Tongue (tissue), 1 donor: ENCODE measurements around the gene KYAT1. TPM values are rescaled to one million over a fixed set of nuclear protein-coding genes. Genes with fewer than 3 reads are reported as not detected.

Experiments used
- total RNA-seq: library from RNA; depleted of rRNA; stranded (reverse); fragments of >200 nt; gene quantifications from one replicate; pipeline ENCODE4 v1.2.3, GENCODE V29; 2014

Gene KYAT1
- total RNA-seq, 1 donor from 2014 or later: 7.3 TPM

Other genes starting within 250 kb of the KYAT1 start
- 37.0 TPM for gene DYNC2I2, start 225.1 kb downstream of the KYAT1 start, total RNA-seq
- gene SET, start 192.7 kb downstream of the KYAT1 start, total RNA-seq: 307 TPM
- gene PKN3, start 179.4 kb downstream of the KYAT1 start, total RNA-seq: 5.9 TPM
- gene ZDHHC12, start 157.8 kb downstream of the KYAT1 start, total RNA-seq: 4.1 TPM
- gene ZER1, start 110.0 kb downstream of the KYAT1 start, total RNA-seq: 56.1 TPM
- gene TBC1D13, start 94.7 kb downstream of the KYAT1 start, total RNA-seq: 22.9 TPM
- 30.7 TPM for gene ENDOG, start 63.5 kb downstream of the KYAT1 start, total RNA-seq
- gene SPOUT1, start 52.2 kb downstream of the KYAT1 start, total RNA-seq: 17.1 TPM
- 25.8 TPM for gene LRRC8A, start 183 bp upstream of the KYAT1 start, total RNA-seq
- gene PHYHD1, start 39.0 kb upstream of the KYAT1 start, total RNA-seq: 26.0 TPM
- gene DOLK, start 65.7 kb upstream of the KYAT1 start, total RNA-seq: 9.5 TPM
- gene NUP188, start 65.7 kb upstream of the KYAT1 start, total RNA-seq: 47.6 TPM
- gene SH3GLB2, start 146.4 kb upstream of the KYAT1 start, total RNA-seq: 67.9 TPM
- 25.2 TPM for gene MIGA2, start 154.7 kb upstream of the KYAT1 start, total RNA-seq
- 9.9 TPM for gene DOLPP1, start 199.2 kb upstream of the KYAT1 start, total RNA-seq
- 51.5 TPM for gene CRAT, start 228.8 kb upstream of the KYAT1 start, total RNA-seq
- 92.3 TPM for gene PTPA, start 229.5 kb upstream of the KYAT1 start, total RNA-seq